Astrocyte (in vitro differentiated cells and primary cell): ENCODE data around the gene CLIC6. TPM values are rescaled to one million over a fixed set of nuclear protein-coding genes. Genes with fewer than 3 reads are reported as not detected.

Source experiments
- DNase-seq: peaks from one replicate; pipeline ENCODE4 v3.0.0-alpha.2; 2010; ENCODE audit warnings: low read depth
- FAIRE-seq: peaks from 2 replicates; lab custom pipeline; 2011; peaks lifted over from hg19 to GRCh38; lab: Jason Lieb, UNC
- H2AFZ ChIP-seq: 2 replicates; pipeline ENCODE4 v1.6.0; 2012; ENCODE audit warnings: low read depth, low read length, inconsistent platforms
- H3K27ac ChIP-seq: 2 replicates; pipeline ENCODE4 v1.5.1; 2011; ENCODE audit warnings: low read depth, low read length, inconsistent platforms
- H3K27me3 ChIP-seq: 2 replicates; pipeline ENCODE4 v1.6.0; 2011; ENCODE audit warnings: low read length, inconsistent platforms; ENCODE audit not compliant: insufficient read depth
- H3K36me3 ChIP-seq: 2 replicates; pipeline ENCODE4 v1.5.1; 2011; ENCODE audit warnings: low read length, inconsistent platforms; ENCODE audit not compliant: insufficient read depth
- H3K4me1 ChIP-seq: 2 replicates; pipeline ENCODE4 v1.5.1; 2011; ENCODE audit warnings: low read length, inconsistent platforms; ENCODE audit not compliant: insufficient read depth
- H3K4me2 ChIP-seq: 2 replicates; pipeline ENCODE4 v1.6.0; 2012; ENCODE audit warnings: low read length, inconsistent platforms
- H3K4me3 ChIP-seq: 2 replicates; pipeline ENCODE4 v1.5.1; 2011; ENCODE audit warnings: low read depth, mild to moderate bottlenecking, low read length, inconsistent platforms; ENCODE audit not compliant: insufficient read depth
- H3K79me2 ChIP-seq: 2 replicates; pipeline ENCODE4 v1.6.0; 2012; ENCODE audit warnings: mild to moderate bottlenecking, low read length, inconsistent platforms; ENCODE audit not compliant: insufficient read depth
- H3K9ac ChIP-seq: 2 replicates; pipeline ENCODE4 v1.6.0; 2012; ENCODE audit warnings: mild to moderate bottlenecking, low read length, inconsistent platforms
- H3K9me3 ChIP-seq: 2 replicates; pipeline ENCODE4 v1.5.1; 2012; ENCODE audit warnings: low read depth, mild to moderate bottlenecking, low read length, inconsistent platforms; ENCODE audit not compliant: insufficient read depth
- H4K20me1 ChIP-seq: 2 replicates; pipeline ENCODE4 v1.6.0; 2012; ENCODE audit warnings: low read length, inconsistent platforms; ENCODE audit not compliant: insufficient read depth
- H3K27ac Mint-ChIP-seq: one replicate; pipeline ENCODE4 v1.8.0; 2021; ENCODE audit warnings: mild to moderate bottlenecking, mixed read lengths; ENCODE audit not compliant: unreplicated experiment
- H3K27me3 Mint-ChIP-seq: one replicate; pipeline ENCODE4 v1.8.0; 2021; ENCODE audit warnings: low read depth, mixed read lengths; ENCODE audit not compliant: unreplicated experiment
- H3K36me3 Mint-ChIP-seq: one replicate; pipeline ENCODE4 v1.8.0; 2021; ENCODE audit warnings: low read depth, mixed read lengths; ENCODE audit not compliant: unreplicated experiment
- H3K4me1 Mint-ChIP-seq: one replicate; pipeline ENCODE4 v1.8.0; 2021; ENCODE audit warnings: low read depth, mixed read lengths; ENCODE audit not compliant: unreplicated experiment
- H3K4me3 Mint-ChIP-seq: one replicate; pipeline ENCODE4 v1.8.0; 2021; ENCODE audit warnings: mild to moderate bottlenecking, moderate library complexity, mixed read lengths; ENCODE audit not compliant: unreplicated experiment
- H3K9me3 Mint-ChIP-seq: one replicate; pipeline ENCODE4 v1.8.0; 2021; ENCODE audit warnings: mild to moderate bottlenecking, mixed read lengths; ENCODE audit not compliant: unreplicated experiment
- EZH2 ChIP-seq: IDR thresholded peaks from 2 replicates; pipeline ENCODE4 v1.6.1; 2012; ENCODE audit warnings: mild to moderate bottlenecking, low read length, inconsistent platforms; ENCODE audit not compliant: insufficient read depth
- total RNA-seq: library from RNA; stranded (reverse); gene quantifications from 2 replicates; pipeline ENCODE4 v1.2.1, GENCODE V29; 2021
- TF ChIP-seq, protein P1 (sequence below): IDR thresholded peaks from 2 replicates; pipeline ENCODE4 v1.5.1; 2011; ENCODE audit warnings: low read depth, mild to moderate bottlenecking, inconsistent platforms, low read length, moderate library complexity; ENCODE audit not compliant: insufficient read depth

Gene CLIC6
- total RNA-seq, 1 donor from 2014 or later: 0.30 TPM

DNA sequence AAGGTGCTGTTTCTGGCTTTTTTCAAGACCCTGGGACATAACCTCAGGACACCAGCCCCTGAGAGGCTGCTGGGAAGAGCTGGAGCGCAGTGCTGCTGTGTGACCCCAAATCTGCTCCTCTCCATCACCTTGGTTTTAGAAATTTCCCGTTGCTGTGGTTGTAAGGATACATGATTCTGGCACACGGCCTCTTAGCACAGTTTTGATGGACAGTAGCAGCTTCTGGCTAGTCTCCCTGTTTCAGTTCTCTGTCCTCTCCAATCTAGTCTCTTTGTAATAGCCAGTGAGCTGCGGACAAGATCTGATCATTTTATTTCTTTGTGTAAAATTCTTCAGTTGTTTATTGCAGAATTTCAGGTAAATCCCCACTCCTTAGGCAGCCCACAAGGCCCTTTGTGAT lies 3.1 kb downstream of the CLIC6 start:
- Mint-ChIP-seq H3K36me3 (no peaks in the 10 kb centered on the region), H3K9me3 (peaks cover 3% of the 10 kb centered on the region), H3K27ac (no peak overlapping the region), H3K4me1 (peaks cover 4% of the 10 kb centered on the region), H3K4me3 (no peak overlapping the region), H3K27me3 (peaks cover 56% of the 10 kb centered on the region)
- Histone ChIP-seq H3K27ac (no peak overlapping the region), H3K79me2 (no peaks in the 10 kb centered on the region), H3K4me3 (no peak overlapping the region), H3K9me3 (no peaks in the 10 kb centered on the region), H3K9ac (no peak overlapping the region), H4K20me1 (no peaks in the 10 kb centered on the region), H3K4me1 (no peaks in the 10 kb centered on the region), H2AFZ (no peak overlapping the region), H3K36me3 (no peaks in the 10 kb centered on the region), H3K4me2 (no peak overlapping the region), H3K27me3 (peaks cover 81% of the 10 kb centered on the region)
- no peak for DNase-seq
- TF ChIP-seq EZH2: no peak
- TF ChIP-seq, protein P1, sequence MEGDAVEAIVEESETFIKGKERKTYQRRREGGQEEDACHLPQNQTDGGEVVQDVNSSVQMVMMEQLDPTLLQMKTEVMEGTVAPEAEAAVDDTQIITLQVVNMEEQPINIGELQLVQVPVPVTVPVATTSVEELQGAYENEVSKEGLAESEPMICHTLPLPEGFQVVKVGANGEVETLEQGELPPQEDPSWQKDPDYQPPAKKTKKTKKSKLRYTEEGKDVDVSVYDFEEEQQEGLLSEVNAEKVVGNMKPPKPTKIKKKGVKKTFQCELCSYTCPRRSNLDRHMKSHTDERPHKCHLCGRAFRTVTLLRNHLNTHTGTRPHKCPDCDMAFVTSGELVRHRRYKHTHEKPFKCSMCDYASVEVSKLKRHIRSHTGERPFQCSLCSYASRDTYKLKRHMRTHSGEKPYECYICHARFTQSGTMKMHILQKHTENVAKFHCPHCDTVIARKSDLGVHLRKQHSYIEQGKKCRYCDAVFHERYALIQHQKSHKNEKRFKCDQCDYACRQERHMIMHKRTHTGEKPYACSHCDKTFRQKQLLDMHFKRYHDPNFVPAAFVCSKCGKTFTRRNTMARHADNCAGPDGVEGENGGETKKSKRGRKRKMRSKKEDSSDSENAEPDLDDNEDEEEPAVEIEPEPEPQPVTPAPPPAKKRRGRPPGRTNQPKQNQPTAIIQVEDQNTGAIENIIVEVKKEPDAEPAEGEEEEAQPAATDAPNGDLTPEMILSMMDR: no peak
- no peak for FAIRE-seq

DNA sequence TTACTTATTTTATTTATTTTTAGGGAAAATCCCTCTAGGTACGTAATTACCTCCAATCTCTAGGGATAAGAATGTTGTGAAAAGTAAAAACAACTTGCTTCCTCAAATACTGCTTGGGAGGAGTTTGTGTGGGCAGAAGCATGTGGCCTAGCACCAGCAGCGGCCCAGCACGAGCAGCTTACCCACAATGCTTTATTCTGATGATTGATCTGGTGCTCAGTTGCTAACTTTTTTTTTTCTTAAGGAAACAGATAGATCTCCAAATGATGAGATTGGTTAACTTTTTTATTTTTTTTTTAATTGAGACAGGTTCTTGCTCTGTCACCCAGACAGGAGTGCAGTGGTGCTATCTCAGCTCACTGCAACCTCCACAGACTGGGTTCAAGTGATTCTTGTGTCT lies 4.2 kb downstream of the CLIC6 start:
- Histone ChIP-seq H3K4me1 (no peaks in the 10 kb centered on the region), H3K9me3 (no peaks in the 10 kb centered on the region), H2AFZ (no peak overlapping the region), H3K79me2 (no peaks in the 10 kb centered on the region), H3K9ac (no peak overlapping the region), H3K27ac (no peak overlapping the region), H3K4me3 (no peak overlapping the region), H3K36me3 (no peaks in the 10 kb centered on the region), H4K20me1 (no peaks in the 10 kb centered on the region), H3K27me3 (peaks cover 70% of the 10 kb centered on the region), H3K4me2 (no peak overlapping the region)
- no peak overlapping the region for H3K4me3 Mint-ChIP-seq
- peaks cover 47% of the 10 kb centered on the region for H3K27me3 Mint-ChIP-seq
- no peaks in the 10 kb centered on the region for H3K36me3 Mint-ChIP-seq
- H3K9me3 Mint-ChIP-seq: peaks cover 3% of the 10 kb centered on the region
- peaks cover 4% of the 10 kb centered on the region for H3K4me1 Mint-ChIP-seq
- TF ChIP-seq, protein P1: no peak
- TF ChIP-seq EZH2: no peak
- no peak overlapping the region for H3K27ac Mint-ChIP-seq
- FAIRE-seq: no peak
- no peak for DNase-seq

DNA sequence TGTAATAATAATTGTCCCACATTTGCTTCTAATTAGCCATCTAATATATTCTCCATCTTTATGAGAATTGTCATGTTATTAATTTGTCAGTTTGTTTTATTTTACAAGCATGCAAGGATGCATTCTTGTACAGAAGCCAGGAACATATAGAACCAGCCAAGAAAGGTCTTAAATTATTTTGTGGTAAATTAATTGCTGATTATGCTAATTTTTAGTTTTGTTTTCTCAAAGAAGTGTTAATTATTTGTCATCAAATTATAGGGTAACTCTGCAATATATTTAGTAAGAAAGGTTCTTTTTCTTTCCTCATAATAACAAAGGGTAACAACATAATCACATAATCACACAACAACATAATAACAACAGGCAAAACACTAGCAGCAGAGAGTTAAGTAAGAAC lies 5.7 kb downstream of the CLIC6 start:
- peaks cover 6% of the 10 kb centered on the region for H3K9me3 Mint-ChIP-seq
- Histone ChIP-seq H3K9me3 (no peaks in the 10 kb centered on the region), H3K36me3 (no peaks in the 10 kb centered on the region), H3K4me1 (no peaks in the 10 kb centered on the region), H3K4me2 (no peak overlapping the region), H3K79me2 (no peaks in the 10 kb centered on the region), H4K20me1 (no peaks in the 10 kb centered on the region), H3K4me3 (no peak overlapping the region), H3K27ac (no peak overlapping the region), H2AFZ (no peak overlapping the region), H3K9ac (no peak overlapping the region), H3K27me3 (peaks cover 60% of the 10 kb centered on the region)
- no peak for DNase-seq
- H3K27me3 Mint-ChIP-seq: peaks cover 36% of the 10 kb centered on the region
- H3K4me1 Mint-ChIP-seq: peaks cover 4% of the 10 kb centered on the region
- no peaks in the 10 kb centered on the region for H3K36me3 Mint-ChIP-seq
- TF ChIP-seq, protein P1: no peak
- no peak for TF ChIP-seq EZH2
- no peak overlapping the region for H3K4me3 Mint-ChIP-seq
- H3K27ac Mint-ChIP-seq: no peak overlapping the region
- no peak for FAIRE-seq
